HG02885 (cell line): ENCODE data around the gene NPHP3.
"Not testable (repeated sequence)": the region's sequence is repeated elsewhere in the genome, so short reads cannot be mapped to it uniquely, and the experiment has no call there.

Experiments used
- ATAC-seq: cut with Tn5 transposase; IDR thresholded peaks from one replicate; pipeline ENCODE4 v1.9.1; 2021; ENCODE audit warnings: mild to moderate bottlenecking; ENCODE audit not compliant: unreplicated experiment, poor library complexity

NPHP3 gene

GRCh38 chr3:132722165-132723023 is at the start of gene NPHP3:
NPHP3 (minus strand) TSS chr3:132722409; CDS start chr3:132722355, 54 bp downstream.
- ATAC-seq = peak; percentile 84

GRCh38 chr3:132758740-132759139 is 36.5 kb upstream of the NPHP3 start:
- ATAC-seq = no peak

- ATAC-seq = no peak
These were observed 34.0 kb upstream of the NPHP3 start for GRCh38 chr3:132756108-132756650.

- no peak for ATAC-seq
These were observed 31.7 kb upstream of the NPHP3 start for GRCh38 chr3:132753946-132754345.

- ATAC-seq = no peak
These were observed 27.6 kb upstream of the NPHP3 start for GRCh38 chr3:132749786-132750185.

GRCh38 chr3:132746720-132747119 is 24.5 kb upstream of the NPHP3 start:
- ATAC-seq = not testable (repeated sequence)

- ATAC-seq = no peak
These were observed 16.1 kb upstream of the NPHP3 start for GRCh38 chr3:132738314-132738713.

GRCh38 chr3:132735589-132735988 is 13.4 kb upstream of the NPHP3 start:
- no peak for ATAC-seq

- ATAC-seq = no peak
These were observed 8.8 kb upstream of the NPHP3 start for GRCh38 chr3:132730891-132731580.

GRCh38 chr3:132726341-132726823 is 4.2 kb upstream of the NPHP3 start:
- ATAC-seq = no peak

- peak; percentile 1 for ATAC-seq
These were observed 1.1 kb upstream of the NPHP3 start for GRCh38 chr3:132723024-132723950.

GRCh38 chr3:132721479-132722164 is 587 bp downstream of the NPHP3 start:
- ATAC-seq = peak; percentile 24

- no peak for ATAC-seq
These were observed 2.0 kb downstream of the NPHP3 start for GRCh38 chr3:132720228-132720627.

- no peak for ATAC-seq
These were observed 5.8 kb downstream of the NPHP3 start for GRCh38 chr3:132716372-132716771.

GRCh38 chr3:132713977-132714727 is 8.1 kb downstream of the NPHP3 start:
- no peak for ATAC-seq

- no peak for ATAC-seq
These were observed 11.9 kb downstream of the NPHP3 start for GRCh38 chr3:132710311-132710710.

- ATAC-seq = no peak
These were observed 12.4 kb downstream of the NPHP3 start for GRCh38 chr3:132709761-132710160.

- no peak for ATAC-seq
These were observed 18.5 kb downstream of the NPHP3 start for GRCh38 chr3:132703733-132704132.

GRCh38 chr3:132695422-132695821 is 26.8 kb downstream of the NPHP3 start:
- no peak for ATAC-seq
